ENCODE results near the gene ADAR.

The ADAR gene

DNA sequence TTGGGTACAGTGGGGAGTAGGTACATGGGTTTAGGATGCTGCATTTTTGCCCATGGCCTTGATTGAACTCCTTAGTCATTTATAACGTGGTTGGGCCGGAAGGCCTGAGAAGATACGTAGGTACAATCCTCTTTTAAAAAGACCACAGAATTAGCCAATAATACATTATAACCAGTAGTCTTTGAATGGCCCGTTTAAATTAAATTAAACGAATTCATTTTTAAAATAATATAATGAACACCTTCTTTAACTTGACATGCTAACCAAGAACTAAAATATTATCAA, 20.1 kb upstream of the ADAR start:
- no peaks in the 10 kb centered on the region for H3K27me3 ChIP-seq (ENCODE audit: control insufficient read depth in 5 of 5, insufficient read depth in 4 of 5, low read length in 5 of 5)
- H3K36me3 ChIP-seq (ENCODE audit: control insufficient read depth in 5 of 5, insufficient read depth in 5 of 5, low read length in 5 of 5): peaks cover 0 to 2% (median 0%) of the 10 kb centered on the region in 5 donors
- H3K9me3 ChIP-seq (ENCODE audit: control insufficient read depth in 5 of 5, low read length in 5 of 5): peaks cover 0 to 5% (median 0%) of the 10 kb centered on the region in 5 donors
- H3K4me3 ChIP-seq (ENCODE audit: low read depth in 1 of 5, low read length in 5 of 5): peak overlapping the region; percentile 88 to 94 (median 89)
- peak overlapping the region; percentile 78 to 94 (median 91) for H3K9ac ChIP-seq (ENCODE audit: low read length in 5 of 5)
- H3K27ac ChIP-seq (ENCODE audit: low read depth, low read length): peak overlapping the region; percentile 88
- H3K4me1 ChIP-seq (ENCODE audit: control insufficient read depth in 5 of 5, insufficient read depth in 5 of 5, low read length in 5 of 5): peaks cover 2 to 18% (median 13%) of the 10 kb centered on the region in 5 donors

DNA sequence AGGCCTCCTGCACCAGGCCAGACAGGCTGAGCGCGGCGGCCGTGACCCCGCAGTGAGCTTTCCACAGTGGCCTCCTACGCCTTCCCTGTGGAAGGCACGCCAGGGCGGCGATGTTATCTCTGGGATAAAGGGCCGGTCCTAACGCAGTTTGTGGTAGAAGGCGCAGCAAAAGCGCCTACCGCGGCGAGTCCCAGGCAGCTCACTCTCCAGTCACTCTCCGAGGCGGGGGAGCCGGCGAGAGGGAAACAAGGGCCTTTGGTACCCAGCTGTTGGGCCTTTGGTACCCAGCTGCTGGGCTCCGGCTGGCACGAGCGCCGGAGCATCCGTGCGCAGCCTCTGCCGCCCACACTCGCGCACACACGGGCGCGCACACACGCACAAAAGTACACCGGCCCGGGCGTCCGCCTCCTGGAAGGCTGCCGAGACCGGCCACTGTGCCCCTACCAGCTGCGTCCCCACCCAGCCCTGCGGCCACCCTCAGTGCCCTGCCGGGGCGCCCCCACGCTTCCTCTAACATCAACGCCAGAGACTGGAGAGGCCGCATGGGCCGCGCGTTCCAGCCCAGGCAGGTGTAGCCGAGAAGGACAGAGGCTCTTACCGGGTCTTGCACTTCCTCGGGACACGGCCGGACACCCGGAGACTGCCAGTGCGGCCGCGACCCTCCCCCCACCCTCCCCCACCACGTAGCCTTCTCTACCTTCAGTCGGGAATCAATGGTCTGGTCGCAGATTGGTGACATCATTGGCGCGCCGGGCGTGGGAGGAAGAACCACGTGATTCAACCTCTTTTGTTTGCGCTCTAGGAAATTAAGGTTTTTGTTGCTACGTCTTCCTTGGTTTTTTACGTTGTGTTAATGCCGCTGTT, 19.5 kb upstream of the ADAR start:
- H3K4me3 ChIP-seq (ENCODE audit: low read depth in 1 of 5, low read length in 5 of 5): peak overlapping the region; percentile 88 to 94 (median 89)
- H3K27ac ChIP-seq (ENCODE audit: low read depth, low read length): peak overlapping the region; percentile 88
- peak overlapping the region; percentile 78 to 94 (median 91) for H3K9ac ChIP-seq (ENCODE audit: low read length in 5 of 5)
- peaks cover 0 to 2% (median 0%) of the 10 kb centered on the region in 5 donors for H3K36me3 ChIP-seq (ENCODE audit: control insufficient read depth in 5 of 5, insufficient read depth in 5 of 5, low read length in 5 of 5)
- H3K27me3 ChIP-seq (ENCODE audit: control insufficient read depth in 5 of 5, insufficient read depth in 4 of 5, low read length in 5 of 5): no peaks in the 10 kb centered on the region
- peaks cover 0 to 5% (median 0%) of the 10 kb centered on the region in 5 donors for H3K9me3 ChIP-seq (ENCODE audit: control insufficient read depth in 5 of 5, low read length in 5 of 5)
- H3K4me1 ChIP-seq (ENCODE audit: control insufficient read depth in 5 of 5, insufficient read depth in 5 of 5, low read length in 5 of 5): peaks cover 2 to 19% (median 13%) of the 10 kb centered on the region in 5 donors

DNA sequence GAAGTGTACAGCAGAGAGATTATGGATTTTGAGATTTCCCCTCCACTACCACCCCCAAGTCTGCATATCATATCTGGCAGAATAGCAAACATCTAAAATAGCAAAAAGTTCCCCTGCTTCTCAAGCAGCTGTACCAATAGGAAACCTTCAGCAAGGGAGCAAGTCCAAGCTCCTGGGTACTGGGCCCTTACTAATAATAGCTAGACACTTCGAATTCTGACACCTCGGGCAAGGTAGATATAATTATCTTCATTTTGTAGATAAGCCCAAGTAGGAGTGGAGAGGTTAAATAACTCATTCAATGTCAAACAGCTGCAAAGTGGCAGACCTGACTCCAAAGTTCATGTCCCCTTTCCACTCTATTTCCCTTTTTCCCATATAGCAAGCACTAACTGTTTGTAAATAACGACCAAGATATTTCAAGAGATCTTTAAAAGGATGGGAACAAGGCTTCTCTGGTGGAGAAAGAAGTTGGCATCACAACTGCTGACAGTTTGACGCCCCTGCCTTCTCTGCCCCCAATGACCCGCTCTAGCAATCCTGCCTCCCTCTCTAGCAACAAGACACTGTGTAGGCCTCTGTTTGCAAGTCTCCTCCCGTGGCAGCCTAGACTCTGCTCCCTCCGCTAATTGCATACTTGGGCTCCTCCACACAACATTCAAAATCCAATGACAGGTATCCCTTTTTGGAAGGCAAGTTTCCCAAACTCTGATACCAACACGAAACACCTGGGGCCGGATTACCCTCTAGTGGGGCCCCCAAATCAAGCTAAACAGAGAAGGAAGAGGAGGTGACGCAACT, 18.7 kb upstream of the ADAR start:
- Histone ChIP-seq H3K27me3 (ENCODE audit: control insufficient read depth in 5 of 5, insufficient read depth in 4 of 5, low read length in 5 of 5) (no peaks in the 10 kb centered on the region), H3K36me3 (ENCODE audit: control insufficient read depth in 5 of 5, insufficient read depth in 5 of 5, low read length in 5 of 5) (peaks cover 0 to 5% (median 0%) of the 10 kb centered on the region in 5 donors), H3K4me1 (ENCODE audit: control insufficient read depth in 5 of 5, insufficient read depth in 5 of 5, low read length in 5 of 5) (peaks cover 2 to 19% (median 13%) of the 10 kb centered on the region in 5 donors), H3K9me3 (ENCODE audit: control insufficient read depth in 5 of 5, low read length in 5 of 5) (peaks cover 0 to 5% (median 0%) of the 10 kb centered on the region in 5 donors), H3K4me3 (ENCODE audit: low read depth in 1 of 5, low read length in 5 of 5) (peak overlapping the region; percentile 73 to 94 (median 88)), H3K27ac (ENCODE audit: low read depth, low read length) (peak overlapping the region; percentile 88), H3K9ac (ENCODE audit: low read length in 5 of 5) (peak overlapping the region; percentile 48 to 93 (median 86))

DNA sequence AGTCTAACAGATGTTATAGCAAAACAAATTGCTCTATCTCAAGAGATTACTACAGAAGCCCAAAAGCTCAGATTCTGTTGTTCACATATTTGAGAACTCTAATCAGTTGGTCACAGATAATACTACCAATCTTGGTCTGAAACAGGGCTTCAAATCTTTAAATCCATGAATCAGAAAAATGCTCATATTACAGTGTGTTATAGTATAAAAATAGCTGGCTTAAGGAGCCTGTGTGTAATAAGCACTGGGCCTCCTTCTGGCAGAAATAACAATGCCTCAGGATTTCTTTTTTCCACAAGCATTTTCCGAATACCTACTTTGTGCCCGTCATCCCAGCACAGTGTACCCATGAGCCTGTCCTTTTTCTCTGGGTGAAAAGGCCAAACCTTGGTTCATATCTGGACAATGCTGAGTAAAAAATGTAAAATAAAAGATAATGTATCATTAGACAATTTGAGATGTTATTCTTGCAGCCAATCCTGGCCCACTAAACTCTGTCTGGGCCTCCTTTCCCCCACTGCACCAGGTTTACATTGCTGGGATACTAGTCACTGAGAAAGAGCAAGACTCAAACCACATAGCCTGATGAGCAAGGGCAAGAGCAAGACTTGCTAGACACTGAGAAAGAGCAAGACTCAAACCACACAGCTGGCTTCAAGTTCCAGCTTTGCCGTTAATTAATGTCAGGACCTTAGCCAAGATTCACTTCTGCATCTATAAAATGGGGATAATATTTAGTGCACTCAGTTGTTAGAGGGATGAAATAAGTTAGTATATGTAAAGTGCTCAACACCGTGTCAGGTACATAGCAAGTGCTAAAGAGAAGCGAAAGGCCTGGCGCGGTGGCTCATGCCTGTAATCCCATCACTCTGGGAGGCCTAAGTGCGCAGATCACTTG, 17.0 kb upstream of the ADAR start:
- no peak overlapping the region for H3K9ac ChIP-seq (ENCODE audit: low read length in 5 of 5)
- peaks cover 2 to 19% (median 13%) of the 10 kb centered on the region in 5 donors for H3K4me1 ChIP-seq (ENCODE audit: control insufficient read depth in 5 of 5, insufficient read depth in 5 of 5, low read length in 5 of 5)
- H3K27me3 ChIP-seq (ENCODE audit: control insufficient read depth in 5 of 5, insufficient read depth in 4 of 5, low read length in 5 of 5): no peaks in the 10 kb centered on the region
- H3K9me3 ChIP-seq (ENCODE audit: control insufficient read depth in 5 of 5, low read length in 5 of 5): peaks cover 0 to 5% (median 0%) of the 10 kb centered on the region in 5 donors
- no peak overlapping the region for H3K4me3 ChIP-seq (ENCODE audit: low read depth in 1 of 5, low read length in 5 of 5)
- no peak overlapping the region for H3K27ac ChIP-seq (ENCODE audit: low read depth, low read length)
- H3K36me3 ChIP-seq (ENCODE audit: control insufficient read depth in 5 of 5, insufficient read depth in 5 of 5, low read length in 5 of 5): peaks cover 0 to 5% (median 0%) of the 10 kb centered on the region in 5 donors

DNA sequence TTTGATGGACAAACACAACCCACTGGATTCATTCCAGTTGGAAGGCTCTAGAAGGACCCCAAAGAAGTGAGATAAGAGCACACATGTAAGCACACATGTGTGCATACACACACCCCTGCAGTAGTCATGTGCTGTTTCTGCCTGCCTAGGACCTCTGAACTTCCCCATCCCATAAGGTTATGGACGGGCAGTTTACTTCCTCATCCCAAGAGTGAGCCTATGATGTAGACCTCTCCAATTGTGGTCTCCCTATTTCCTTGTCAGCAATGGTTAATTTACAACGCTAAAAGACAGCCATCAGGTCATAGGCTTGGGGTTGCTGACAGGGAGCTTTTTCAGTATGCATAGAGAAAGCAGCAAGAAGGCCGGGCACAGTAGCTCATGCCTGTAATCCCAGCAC, 15.4 kb upstream of the ADAR start:
- peaks cover 0 to 7% (median 0%) of the 10 kb centered on the region in 5 donors for H3K36me3 ChIP-seq (ENCODE audit: control insufficient read depth in 5 of 5, insufficient read depth in 5 of 5, low read length in 5 of 5)
- H3K9ac ChIP-seq (ENCODE audit: low read length in 5 of 5): no peak overlapping the region
- H3K4me3 ChIP-seq (ENCODE audit: low read depth in 1 of 5, low read length in 5 of 5): no peak overlapping the region
- H3K4me1 ChIP-seq (ENCODE audit: control insufficient read depth in 5 of 5, insufficient read depth in 5 of 5, low read length in 5 of 5): peaks cover 2 to 19% (median 13%) of the 10 kb centered on the region in 5 donors
- H3K9me3 ChIP-seq (ENCODE audit: control insufficient read depth in 5 of 5, low read length in 5 of 5): no peaks in the 10 kb centered on the region
- no peaks in the 10 kb centered on the region for H3K27me3 ChIP-seq (ENCODE audit: control insufficient read depth in 5 of 5, insufficient read depth in 4 of 5, low read length in 5 of 5)
- H3K27ac ChIP-seq (ENCODE audit: low read depth, low read length): no peak overlapping the region

DNA sequence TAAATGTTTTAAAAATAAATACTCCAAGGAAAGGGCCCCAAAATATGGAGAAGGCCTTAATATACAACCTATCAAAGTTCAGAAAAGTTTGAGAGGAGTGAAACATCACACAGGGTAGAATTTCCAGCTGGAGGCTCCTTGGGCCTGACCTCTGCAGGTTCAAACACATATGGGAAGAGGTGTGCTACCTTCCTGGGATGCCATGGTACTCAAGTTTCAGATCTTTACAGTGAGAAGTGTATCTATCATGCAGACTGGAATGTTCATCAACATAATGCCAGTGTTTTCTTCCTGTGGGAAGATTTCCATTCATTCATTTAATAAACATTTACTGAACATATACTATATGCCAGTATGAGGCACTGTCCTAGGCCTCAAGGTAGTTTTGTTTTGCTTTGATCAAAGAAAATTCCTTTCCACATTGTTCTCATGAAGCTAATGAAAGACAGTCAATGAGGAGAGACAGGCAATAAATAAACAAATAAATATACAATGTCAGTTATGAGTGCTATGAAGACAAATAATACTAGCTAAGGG, 14.6 kb upstream of the ADAR start:
- Histone ChIP-seq H3K36me3 (ENCODE audit: control insufficient read depth in 5 of 5, insufficient read depth in 5 of 5, low read length in 5 of 5) (peaks cover 0 to 7% (median 0%) of the 10 kb centered on the region in 5 donors), H3K4me3 (ENCODE audit: low read depth in 1 of 5, low read length in 5 of 5) (no peak overlapping the region), H3K4me1 (ENCODE audit: control insufficient read depth in 5 of 5, insufficient read depth in 5 of 5, low read length in 5 of 5) (peaks cover 2 to 16% (median 12%) of the 10 kb centered on the region in 5 donors), H3K27me3 (ENCODE audit: control insufficient read depth in 5 of 5, insufficient read depth in 4 of 5, low read length in 5 of 5) (no peaks in the 10 kb centered on the region), H3K9ac (ENCODE audit: low read length in 5 of 5) (no peak overlapping the region), H3K9me3 (ENCODE audit: control insufficient read depth in 5 of 5, low read length in 5 of 5) (no peaks in the 10 kb centered on the region), H3K27ac (ENCODE audit: low read depth, low read length) (no peak overlapping the region)

DNA sequence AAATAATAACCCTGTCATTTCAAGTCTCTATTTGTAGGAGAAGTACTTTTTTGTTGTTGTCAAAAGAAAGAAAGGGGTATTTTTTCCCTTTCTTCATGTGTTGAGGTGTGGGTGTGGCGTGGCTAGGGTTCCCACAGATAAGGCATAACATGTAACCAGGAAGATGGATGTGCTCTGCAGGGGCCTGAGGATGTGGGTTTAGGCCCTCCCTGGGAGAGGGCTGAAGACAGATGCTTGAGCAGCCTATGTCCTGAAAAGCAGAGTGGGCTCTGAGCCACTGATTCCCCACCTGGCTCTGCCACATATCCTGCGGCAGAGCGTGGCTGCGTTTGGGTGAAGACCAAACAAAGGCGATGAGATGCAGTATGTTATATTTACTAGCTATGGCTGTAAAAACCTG, 13.9 kb upstream of the ADAR start:
- H3K4me3 ChIP-seq (ENCODE audit: low read depth in 1 of 5, low read length in 5 of 5): no peak overlapping the region
- no peak overlapping the region for H3K27ac ChIP-seq (ENCODE audit: low read depth, low read length)
- no peaks in the 10 kb centered on the region for H3K27me3 ChIP-seq (ENCODE audit: control insufficient read depth in 5 of 5, insufficient read depth in 4 of 5, low read length in 5 of 5)
- no peak overlapping the region for H3K9ac ChIP-seq (ENCODE audit: low read length in 5 of 5)
- H3K4me1 ChIP-seq (ENCODE audit: control insufficient read depth in 5 of 5, insufficient read depth in 5 of 5, low read length in 5 of 5): peaks cover 1 to 11% (median 7%) of the 10 kb centered on the region in 5 donors
- no peaks in the 10 kb centered on the region for H3K9me3 ChIP-seq (ENCODE audit: control insufficient read depth in 5 of 5, low read length in 5 of 5)
- peaks cover 0 to 7% (median 0%) of the 10 kb centered on the region in 5 donors for H3K36me3 ChIP-seq (ENCODE audit: control insufficient read depth in 5 of 5, insufficient read depth in 5 of 5, low read length in 5 of 5)

DNA sequence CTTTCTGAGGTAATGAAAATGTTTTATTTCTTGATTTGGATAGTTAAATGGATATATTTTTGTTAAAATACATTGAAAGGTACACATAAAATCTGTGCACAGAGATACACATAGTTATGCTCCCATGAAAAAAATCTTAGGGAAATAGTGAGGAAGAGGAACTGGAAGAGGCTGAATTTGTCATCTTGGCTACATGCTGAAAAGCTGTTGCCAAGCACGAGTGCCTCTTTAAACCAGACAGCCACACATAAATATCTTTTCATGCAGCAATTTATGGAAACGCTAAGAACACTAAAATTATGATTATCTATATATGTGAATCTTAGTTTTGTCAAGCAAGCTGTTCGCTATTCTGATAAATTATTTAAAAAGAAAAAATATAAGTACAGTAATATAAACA, 12.8 kb upstream of the ADAR start:
- peaks cover 0 to 7% (median 0%) of the 10 kb centered on the region in 5 donors for H3K36me3 ChIP-seq (ENCODE audit: control insufficient read depth in 5 of 5, insufficient read depth in 5 of 5, low read length in 5 of 5)
- H3K27me3 ChIP-seq (ENCODE audit: control insufficient read depth in 5 of 5, insufficient read depth in 4 of 5, low read length in 5 of 5): no peaks in the 10 kb centered on the region
- no peak overlapping the region for H3K4me3 ChIP-seq (ENCODE audit: low read depth in 1 of 5, low read length in 5 of 5)
- peaks cover 0 to 3% (median 0%) of the 10 kb centered on the region in 5 donors for H3K4me1 ChIP-seq (ENCODE audit: control insufficient read depth in 5 of 5, insufficient read depth in 5 of 5, low read length in 5 of 5)
- H3K27ac ChIP-seq (ENCODE audit: low read depth, low read length): no peak overlapping the region
- no peak overlapping the region for H3K9ac ChIP-seq (ENCODE audit: low read length in 5 of 5)
- H3K9me3 ChIP-seq (ENCODE audit: control insufficient read depth in 5 of 5, low read length in 5 of 5): no peaks in the 10 kb centered on the region

DNA sequence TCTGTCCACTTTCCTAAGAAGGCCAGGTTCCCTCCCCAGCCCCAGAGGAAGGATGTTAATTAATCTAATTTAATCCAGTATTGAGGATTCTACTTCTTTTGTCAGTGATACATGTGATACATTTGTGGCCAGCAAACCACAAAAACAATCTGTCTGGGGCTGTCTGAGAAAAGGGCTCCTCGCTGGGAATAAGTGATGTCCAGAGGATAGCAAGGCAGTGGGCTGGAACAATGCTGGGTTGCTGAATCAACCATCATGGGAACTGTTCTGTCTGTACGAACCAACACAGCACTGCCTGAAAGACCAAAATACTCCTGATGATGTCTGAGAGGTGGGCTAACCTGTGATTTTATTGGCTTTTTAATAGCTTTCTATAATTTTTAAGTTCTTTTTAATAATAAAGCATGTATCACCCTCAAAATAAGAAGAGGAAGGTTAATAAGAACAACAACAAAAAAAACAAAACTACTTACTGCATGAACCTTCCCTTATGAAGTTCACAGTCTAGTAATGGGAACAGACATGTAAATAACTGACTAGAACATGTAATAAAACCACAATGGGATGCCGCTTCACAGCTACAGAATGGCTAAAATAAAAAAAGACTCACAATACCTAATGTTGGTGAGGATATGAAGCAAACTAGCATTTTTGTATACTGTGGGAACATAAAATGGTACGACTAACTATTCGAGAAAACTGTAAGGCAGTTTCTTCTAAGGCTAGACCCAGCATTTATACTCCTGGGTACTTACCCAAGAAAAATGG, 11.4 kb upstream of the ADAR start:
- H3K4me3 ChIP-seq (ENCODE audit: low read depth in 1 of 5, low read length in 5 of 5): no peak overlapping the region
- H3K27me3 ChIP-seq (ENCODE audit: control insufficient read depth in 5 of 5, insufficient read depth in 4 of 5, low read length in 5 of 5): no peaks in the 10 kb centered on the region
- H3K9ac ChIP-seq (ENCODE audit: low read length in 5 of 5): no peak overlapping the region
- H3K9me3 ChIP-seq (ENCODE audit: control insufficient read depth in 5 of 5, low read length in 5 of 5): no peaks in the 10 kb centered on the region
- H3K27ac ChIP-seq (ENCODE audit: low read depth, low read length): no peak overlapping the region
- H3K36me3 ChIP-seq (ENCODE audit: control insufficient read depth in 5 of 5, insufficient read depth in 5 of 5, low read length in 5 of 5): peaks cover 0 to 7% (median 0%) of the 10 kb centered on the region in 5 donors
- H3K4me1 ChIP-seq (ENCODE audit: control insufficient read depth in 5 of 5, insufficient read depth in 5 of 5, low read length in 5 of 5): peaks cover 0 to 3% (median 0%) of the 10 kb centered on the region in 5 donors
